ENCODE data around the gene ZNF277. TPM values are rescaled to one million over a fixed set of nuclear protein-coding genes. Genes with fewer than 3 reads are reported as not detected.

The ZNF277 gene, protein sequence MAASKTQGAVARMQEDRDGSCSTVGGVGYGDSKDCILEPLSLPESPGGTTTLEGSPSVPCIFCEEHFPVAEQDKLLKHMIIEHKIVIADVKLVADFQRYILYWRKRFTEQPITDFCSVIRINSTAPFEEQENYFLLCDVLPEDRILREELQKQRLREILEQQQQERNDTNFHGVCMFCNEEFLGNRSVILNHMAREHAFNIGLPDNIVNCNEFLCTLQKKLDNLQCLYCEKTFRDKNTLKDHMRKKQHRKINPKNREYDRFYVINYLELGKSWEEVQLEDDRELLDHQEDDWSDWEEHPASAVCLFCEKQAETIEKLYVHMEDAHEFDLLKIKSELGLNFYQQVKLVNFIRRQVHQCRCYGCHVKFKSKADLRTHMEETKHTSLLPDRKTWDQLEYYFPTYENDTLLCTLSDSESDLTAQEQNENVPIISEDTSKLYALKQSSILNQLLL
- 13.1 and 15.7 TPM in 2 replicates for total RNA-seq (2021)
- long read RNA-seq, transcript ZNF277-201 (12 exons, 1,849 nt) = major isoform, 85 of 99 reads
- long read RNA-seq, partial matches to known transcripts = 0 of 99 reads
- long read RNA-seq, other reads (novel, unspliced or antisense) = 10 of 99 reads

GRCh38 chr7:112206238-112206990 lies at the start of gene ZNF277, which contains the start of gene DOCK4:
Gene ZNF277 (plus strand): TSS chr7:112206695. CDS start chr7:112206717, 22 bp downstream.
Gene DOCK4 (minus strand): TSS chr7:112206399. CDS start chr7:112206138, 261 bp downstream.
- peaks cover 28% of the 10 kb centered on the region for H3K23me2 ChIP-seq (ENCODE audit: insufficient read length, low read depth, low read length, poor library complexity, severe bottlenecking)
- no peak within 1 kb of the TSS for H2BK20ac ChIP-seq (ENCODE audit: low read depth, low read length, poor library complexity, severe bottlenecking)
- no peaks in the 10 kb centered on the region for H3K79me1 ChIP-seq (ENCODE audit: insufficient read depth, low read depth, low read length, poor library complexity, severe bottlenecking)
- no peaks in the 10 kb centered on the region; the same call in 1 of the 2 replicates for H3K4me1 ChIP-seq (ENCODE audit: insufficient read depth, low read length)
- H2BK12ac ChIP-seq (ENCODE audit: insufficient read length, low read depth, low read length) = no peak within 1 kb of the TSS
- H3K27me3 ChIP-seq (ENCODE audit: insufficient read depth, low read length) = no peaks in the 10 kb centered on the region
- Mint-ChIP-seq H3K4me3 (peak within 1 kb of the TSS; percentile 95), H3K4me1 (peaks cover 33 to 37% of the 10 kb centered on the region in 2 experiments), H3K9me3 (no peaks in the 10 kb centered on the region; a peak in 1 of 5 replicates), H3K27ac (peak within 1 kb of the TSS; percentile 61 to 96 (median 86)), H3K36me3 (ENCODE audit: insufficient read depth in 1 of 3, low read depth in 3 of 3) (no peaks in the 10 kb centered on the region; a peak in 1 of 7 replicates), H3K27me3 (ENCODE audit: low read depth) (peaks cover 23% of the 10 kb centered on the region)
- H3K4ac ChIP-seq (ENCODE audit: low read depth, low read length) = no peak within 1 kb of the TSS
- no peak within 1 kb of the TSS for H3T11ph ChIP-seq (ENCODE audit: low read length)
- no peak within 1 kb of the TSS for H2AFZ ChIP-seq (ENCODE audit: low read length)
- no peaks in the 10 kb centered on the region for H4K20me1 ChIP-seq (ENCODE audit: control insufficient read depth, insufficient read depth, insufficient read length)
- no peaks in the 10 kb centered on the region for H3K9me3 ChIP-seq (ENCODE audit: control insufficient read depth, low read depth, low read length)
- peaks cover 20% of the 10 kb centered on the region; the same call in 1 of the 2 replicates for H3K79me2 ChIP-seq (ENCODE audit: insufficient read depth, low read length)
- peak within 1 kb of the TSS; percentile 99 for H3K4me2 ChIP-seq (ENCODE audit: insufficient read depth, insufficient read length, low read length)
- no peak within 1 kb of the TSS for H2AK5ac ChIP-seq (ENCODE audit: insufficient read length, low read length)
- no peak within 1 kb of the TSS for H4K91ac ChIP-seq (ENCODE audit: insufficient read length, low read depth, low read length)
- no peak within 1 kb of the TSS for H3K23ac ChIP-seq (ENCODE audit: insufficient read length, low read depth, low read length)
- DNase-seq = peak; percentile 99
- no peak within 1 kb of the TSS for H2BK15ac ChIP-seq (ENCODE audit: low read depth, low read length)
- H3K14ac ChIP-seq (ENCODE audit: insufficient read depth, low read length) = peak within 1 kb of the TSS; percentile 76
- TF ChIP-seq CTCF (conservative IDR thresholded peaks at IDR 0.05) = no peak
- H3K27ac ChIP-seq (ENCODE audit: insufficient read length, low read depth, low read length) = no peak within 1 kb of the TSS
- no peak within 1 kb of the TSS for H3K56ac ChIP-seq (ENCODE audit: insufficient read length, low read depth, low read length)
- H3K18ac ChIP-seq (ENCODE audit: insufficient read length, low read depth, low read length) = peak within 1 kb of the TSS; percentile 9
- no peak within 1 kb of the TSS for H4K5ac ChIP-seq (ENCODE audit: insufficient read length, low read depth, low read length)
- peak within 1 kb of the TSS; percentile 58 for H3K9ac ChIP-seq (ENCODE audit: extremely low read depth, insufficient read length, low read length)
- WGBS (ENCODE audit: extremely low coverage, insufficient read length, low lambda C conversion rate) = no CpG with 5 or more reads among the region's 67 CpGs
- no peak within 1 kb of the TSS for H2BK120ac ChIP-seq (ENCODE audit: low read depth, low read length, poor library complexity, severe bottlenecking)
- H2BK5ac ChIP-seq (ENCODE audit: insufficient read length, low read length) = no peak within 1 kb of the TSS
- no peak within 1 kb of the TSS for H4K8ac ChIP-seq (replicated peaks; ENCODE audit: insufficient read length, low read depth, low read length)

Data from H9 (cell line).